Activated naive CD4-positive, alpha-beta T cell treated with anti-CD3 and anti-CD28 coated beads, Interleukin-2, amount 50 U/mL, for 24 hours (primary cell): ENCODE data around the gene TMEM8B.

Source experiments
- H3K27ac Mint-ChIP-seq: one replicate; pipeline ENCODE4 v1.8.0; 2021; ENCODE audit warnings: mild to moderate bottlenecking, mixed read lengths
- H3K27me3 Mint-ChIP-seq: one replicate; pipeline ENCODE4 v1.8.0; 2021; ENCODE audit warnings: mixed read lengths
- H3K36me3 Mint-ChIP-seq: one replicate; pipeline ENCODE4 v1.8.0; 2021; ENCODE audit warnings: mixed read lengths
- H3K4me1 Mint-ChIP-seq: one replicate; pipeline ENCODE4 v1.8.0; 2021; ENCODE audit warnings: mixed read lengths
- H3K4me3 Mint-ChIP-seq: one replicate; pipeline ENCODE4 v1.8.0; 2021; ENCODE audit warnings: mild to moderate bottlenecking, mixed read lengths
- H3K9me3 Mint-ChIP-seq: one replicate; pipeline ENCODE4 v1.8.0; 2021; ENCODE audit warnings: mixed read lengths

TMEM8B gene

DNA sequence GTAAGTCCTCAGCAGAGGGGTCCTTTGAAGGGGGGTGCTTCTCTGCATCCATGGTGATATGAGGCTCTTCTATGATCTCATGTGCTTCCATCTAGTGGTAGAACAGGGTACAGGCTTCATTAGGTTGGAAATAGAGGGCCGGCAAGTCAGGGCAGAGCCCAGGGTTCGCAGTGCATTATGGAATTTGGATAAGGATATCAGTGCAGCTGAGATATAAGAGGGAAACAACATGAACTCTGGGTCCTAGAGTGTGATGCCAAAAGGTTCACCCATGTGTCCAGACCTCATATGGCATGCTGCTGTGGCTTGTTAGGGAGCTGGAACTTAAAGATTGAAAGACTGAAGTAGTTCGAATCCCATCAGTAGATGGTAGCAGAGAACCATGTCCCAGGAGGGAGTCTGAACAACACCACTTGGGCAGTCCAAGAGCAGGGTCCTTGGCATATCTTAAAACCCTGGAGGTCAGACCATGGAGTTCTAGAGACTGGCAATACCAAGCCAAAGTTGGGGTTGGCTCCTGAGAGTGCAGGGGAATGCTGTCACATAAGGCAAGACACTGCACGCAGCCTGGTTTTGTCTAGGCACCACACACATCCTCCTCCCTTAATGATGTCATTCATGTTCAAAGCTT is 2.8 kb upstream of the TMEM8B start:
- Mint-ChIP-seq H3K36me3 (no peaks in the 10 kb centered on the region), H3K4me1 (peaks cover 33% of the 10 kb centered on the region), H3K9me3 (no peaks in the 10 kb centered on the region), H3K27me3 (no peaks in the 10 kb centered on the region), H3K27ac (peak overlapping the region; percentile 12), H3K4me3 (peak overlapping the region; percentile 2)

DNA sequence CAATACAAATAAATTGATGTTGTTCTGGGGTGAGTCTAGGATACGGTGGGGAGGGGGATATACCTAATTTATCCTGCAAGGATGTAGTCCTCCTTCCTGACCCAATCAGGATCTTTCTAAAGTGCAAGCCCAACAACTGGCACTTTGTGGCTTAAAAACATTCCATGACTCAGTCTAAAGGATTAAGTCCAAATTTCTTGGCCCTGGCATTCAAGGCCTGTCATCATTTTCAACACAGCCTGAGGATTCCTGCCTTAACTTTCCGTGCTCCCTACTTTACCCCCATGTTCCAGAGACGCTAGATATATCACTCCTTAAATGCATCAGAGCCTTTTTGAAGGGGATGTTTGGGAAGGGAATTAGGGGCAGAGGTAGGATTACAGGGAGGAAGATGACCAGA is 1.5 kb upstream of the TMEM8B start:
- Mint-ChIP-seq H3K36me3 (no peaks in the 10 kb centered on the region), H3K9me3 (no peaks in the 10 kb centered on the region), H3K27ac (no peak overlapping the region)

DNA sequence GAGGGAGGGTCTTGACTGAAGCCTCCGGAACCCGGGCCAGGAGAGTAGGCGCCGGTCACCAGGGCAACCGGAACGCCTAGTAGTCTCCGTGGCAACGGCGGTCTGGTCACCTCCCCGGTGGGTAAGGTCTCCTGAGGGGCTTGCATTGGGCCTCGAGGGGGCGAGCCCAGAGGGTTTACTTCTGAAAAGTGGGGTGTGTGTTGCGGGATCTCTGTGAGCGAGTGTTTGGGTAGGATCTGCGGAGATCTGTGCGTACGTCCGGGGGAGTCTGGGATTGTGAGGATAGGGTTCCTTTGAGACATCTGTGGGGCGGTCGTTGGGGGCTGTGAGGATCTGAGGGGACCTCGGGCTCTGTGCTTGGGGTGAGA is 328 bp upstream of the TMEM8B start, which contains the start of gene FAM221B:
TSS of gene FAM221B (minus strand) at position 17 of the 368 bp plus-strand sequence. CDS start 2,571 bp downstream, outside the sequence.
- H3K4me3 Mint-ChIP-seq: peak within 1 kb of the TSS; percentile 92
- H3K4me1 Mint-ChIP-seq: peaks cover 35% of the 10 kb centered on the region
- peak within 1 kb of the TSS; percentile 85 for H3K27ac Mint-ChIP-seq
- no peaks in the 10 kb centered on the region for H3K36me3 Mint-ChIP-seq
- no peaks in the 10 kb centered on the region for H3K27me3 Mint-ChIP-seq
- no peaks in the 10 kb centered on the region for H3K9me3 Mint-ChIP-seq

More for the DNA sequence above, 1.5 kb upstream of the TMEM8B start:
- Mint-ChIP-seq H3K4me3 (peak overlapping the region; percentile 92), H3K4me1 (peaks cover 35% of the 10 kb centered on the region), H3K27me3 (no peaks in the 10 kb centered on the region)

- Mint-ChIP-seq H3K27me3 (no peaks in the 10 kb centered on the region), H3K36me3 (no peaks in the 10 kb centered on the region), H3K4me1 (peaks cover 39% of the 10 kb centered on the region), H3K27ac (peak overlapping the region; percentile 85), H3K9me3 (no peaks in the 10 kb centered on the region), H3K4me3 (peak overlapping the region; percentile 73)
Measured at GRCh38 chr9:35829764-35830096, 702 bp downstream of the TMEM8B start.

DNA sequence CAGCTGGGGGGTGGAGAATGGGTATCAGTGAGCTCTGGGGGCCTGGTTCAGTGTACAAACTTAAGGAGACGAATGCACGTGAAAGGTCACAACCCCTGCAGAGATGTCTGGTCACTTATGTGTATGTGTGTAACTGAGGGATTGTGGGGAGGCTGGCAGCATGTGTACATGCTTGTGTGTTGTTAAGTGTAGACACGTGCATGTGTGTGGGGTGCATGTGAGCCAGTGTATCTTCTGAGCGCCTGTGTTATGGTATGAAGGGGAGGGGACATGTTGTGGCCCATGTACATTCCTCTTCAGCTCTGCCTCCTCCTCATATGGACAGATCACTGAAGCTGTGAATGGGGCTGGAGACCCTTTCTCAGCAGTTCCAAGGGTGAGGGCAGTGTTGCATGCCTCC is 2.0 kb downstream of the TMEM8B start:
- Mint-ChIP-seq H3K4me1 (peaks cover 36% of the 10 kb centered on the region), H3K27ac (no peak overlapping the region), H3K4me3 (no peak overlapping the region), H3K9me3 (no peaks in the 10 kb centered on the region), H3K36me3 (no peaks in the 10 kb centered on the region), H3K27me3 (no peaks in the 10 kb centered on the region)

GRCh38 chr9:35832814-35833213 is 3.8 kb downstream of the TMEM8B start:
- peaks cover 33% of the 10 kb centered on the region for H3K4me1 Mint-ChIP-seq
- H3K36me3 Mint-ChIP-seq: no peaks in the 10 kb centered on the region
- H3K27me3 Mint-ChIP-seq: no peaks in the 10 kb centered on the region
- no peaks in the 10 kb centered on the region for H3K9me3 Mint-ChIP-seq
- no peak overlapping the region for H3K27ac Mint-ChIP-seq
- H3K4me3 Mint-ChIP-seq: no peak overlapping the region

GRCh38 chr9:35834260-35835215 is 5.5 kb downstream of the TMEM8B start:
- Mint-ChIP-seq H3K27ac (no peak overlapping the region), H3K4me1 (peaks cover 23% of the 10 kb centered on the region), H3K4me3 (no peak overlapping the region), H3K27me3 (no peaks in the 10 kb centered on the region), H3K9me3 (no peaks in the 10 kb centered on the region), H3K36me3 (no peaks in the 10 kb centered on the region)

DNA sequence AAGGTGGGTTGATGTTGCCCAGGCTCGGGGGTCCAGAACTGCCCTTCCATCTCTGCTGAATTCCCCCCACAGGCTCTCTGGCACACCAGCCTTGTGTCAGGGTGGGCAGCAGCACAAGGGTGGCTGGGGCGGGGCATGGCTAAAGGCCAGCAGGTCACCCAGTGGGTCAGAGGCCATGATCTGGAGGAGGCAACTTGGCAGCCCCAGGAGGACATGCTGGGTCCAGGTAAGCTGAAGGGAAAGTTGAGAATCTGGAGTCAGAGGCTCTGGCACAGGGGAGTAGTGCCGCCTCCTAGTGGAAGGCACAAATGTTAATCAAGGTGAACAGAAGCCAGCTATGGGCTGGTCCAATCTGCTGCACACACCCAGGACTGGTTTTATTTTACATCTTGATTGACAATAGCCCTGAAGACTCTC is 6.2 kb downstream of the TMEM8B start:
- Mint-ChIP-seq H3K4me1 (peaks cover 16% of the 10 kb centered on the region), H3K27ac (no peak overlapping the region), H3K27me3 (no peaks in the 10 kb centered on the region), H3K36me3 (no peaks in the 10 kb centered on the region), H3K4me3 (no peak overlapping the region), H3K9me3 (no peaks in the 10 kb centered on the region)

DNA sequence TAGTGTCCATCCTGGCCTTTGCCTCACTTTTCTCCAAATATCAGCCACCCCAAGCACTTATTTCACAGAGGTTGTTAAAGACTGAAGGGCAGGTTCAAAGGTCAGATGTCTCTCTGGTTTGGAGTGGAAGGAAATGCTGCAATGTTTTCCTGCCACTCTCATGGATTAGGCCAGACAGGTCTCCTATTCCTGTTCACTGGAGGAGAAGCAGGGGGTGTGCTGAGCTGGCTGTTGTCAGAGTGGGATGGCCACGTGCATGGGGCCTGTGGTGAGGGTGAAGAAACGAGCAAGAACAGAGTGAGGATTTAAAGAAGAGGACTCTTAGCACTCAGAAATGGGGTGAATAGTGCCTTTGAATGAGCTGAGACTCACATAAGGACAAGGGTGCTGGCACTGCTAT is 6.7 kb downstream of the TMEM8B start:
- no peak overlapping the region for H3K27ac Mint-ChIP-seq
- no peaks in the 10 kb centered on the region for H3K27me3 Mint-ChIP-seq
- no peak overlapping the region for H3K4me3 Mint-ChIP-seq
- H3K36me3 Mint-ChIP-seq: no peaks in the 10 kb centered on the region
- H3K4me1 Mint-ChIP-seq: peaks cover 11% of the 10 kb centered on the region
- H3K9me3 Mint-ChIP-seq: no peaks in the 10 kb centered on the region

- H3K4me1 Mint-ChIP-seq: peaks cover 4% of the 10 kb centered on the region
- no peaks in the 10 kb centered on the region for H3K36me3 Mint-ChIP-seq
- H3K27me3 Mint-ChIP-seq: no peaks in the 10 kb centered on the region
Measured at GRCh38 chr9:35836595-35836994, 7.6 kb downstream of the TMEM8B start.

GRCh38 chr9:35839926-35840325 is 10.9 kb downstream of the TMEM8B start:
- H3K27ac Mint-ChIP-seq: no peak overlapping the region
- H3K36me3 Mint-ChIP-seq: no peaks in the 10 kb centered on the region
- peaks cover 11% of the 10 kb centered on the region for H3K4me1 Mint-ChIP-seq
- H3K27me3 Mint-ChIP-seq: no peaks in the 10 kb centered on the region
- no peaks in the 10 kb centered on the region for H3K9me3 Mint-ChIP-seq
- no peak overlapping the region for H3K4me3 Mint-ChIP-seq

More at GRCh38 chr9:35836595-35836994, 7.6 kb downstream of the TMEM8B start:
- Mint-ChIP-seq H3K4me3 (no peak overlapping the region), H3K27ac (no peak overlapping the region), H3K9me3 (no peaks in the 10 kb centered on the region)

DNA sequence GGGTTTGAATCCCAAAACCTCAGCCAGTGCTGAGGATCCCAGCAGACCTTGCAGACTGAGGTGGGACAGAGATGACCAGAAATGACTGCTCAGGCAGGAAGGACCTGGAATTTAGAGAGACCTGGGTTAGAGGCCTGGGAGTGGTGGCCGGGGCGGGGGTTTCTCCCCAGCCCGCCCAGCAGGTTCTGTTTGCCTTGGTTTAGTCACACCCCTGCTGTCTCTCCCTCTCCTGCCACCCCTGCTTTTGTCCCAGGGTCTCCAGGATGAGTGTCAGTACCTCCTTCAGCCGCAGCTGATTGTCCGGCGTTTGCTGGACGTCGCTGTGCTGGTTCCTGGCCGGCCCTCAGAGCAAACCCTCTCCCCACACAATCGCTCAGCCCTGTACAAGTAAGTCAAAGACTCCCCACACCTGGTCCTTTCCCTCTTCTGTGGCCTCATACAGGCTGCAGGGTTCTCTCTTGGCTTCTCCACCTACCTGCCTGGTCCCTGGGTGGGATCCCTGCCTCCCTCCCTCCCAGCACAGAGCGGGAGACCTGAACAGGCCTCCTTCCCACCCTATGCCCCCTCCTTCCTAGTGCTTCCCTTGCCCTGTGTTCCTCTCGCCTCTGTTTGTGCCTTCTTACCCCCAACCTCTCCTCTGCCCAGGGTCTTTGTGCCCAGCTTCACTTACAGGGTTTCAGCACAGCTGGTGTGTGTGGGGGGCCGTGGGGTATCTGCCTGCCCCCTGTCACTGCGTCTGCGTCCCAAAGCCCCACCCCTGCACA is 12.0 kb downstream of the TMEM8B start:
- Mint-ChIP-seq H3K27me3 (no peaks in the 10 kb centered on the region), H3K4me1 (peaks cover 20% of the 10 kb centered on the region), H3K4me3 (no peak overlapping the region)

DNA sequence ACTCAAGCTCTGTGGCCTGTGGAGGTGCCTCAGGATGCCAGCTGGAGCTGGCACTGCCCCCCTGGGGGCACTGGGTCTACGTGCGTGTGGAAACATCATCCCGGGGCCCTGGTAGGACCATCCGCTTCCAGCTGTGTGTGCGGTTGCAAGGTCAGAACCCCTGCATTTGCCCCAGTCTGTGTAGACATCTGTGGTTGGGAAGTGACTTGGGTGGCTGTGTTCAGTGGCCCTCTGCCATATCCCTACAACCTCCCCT is 12.5 kb downstream of the TMEM8B start:
- no peak overlapping the region for H3K27ac Mint-ChIP-seq
- no peaks in the 10 kb centered on the region for H3K9me3 Mint-ChIP-seq
- no peaks in the 10 kb centered on the region for H3K27me3 Mint-ChIP-seq
- no peaks in the 10 kb centered on the region for H3K36me3 Mint-ChIP-seq
- no peak overlapping the region for H3K4me3 Mint-ChIP-seq
- peaks cover 20% of the 10 kb centered on the region for H3K4me1 Mint-ChIP-seq

More for the DNA sequence above, 12.0 kb downstream of the TMEM8B start:
- no peak overlapping the region for H3K27ac Mint-ChIP-seq
- H3K9me3 Mint-ChIP-seq: no peaks in the 10 kb centered on the region
- no peaks in the 10 kb centered on the region for H3K36me3 Mint-ChIP-seq

DNA sequence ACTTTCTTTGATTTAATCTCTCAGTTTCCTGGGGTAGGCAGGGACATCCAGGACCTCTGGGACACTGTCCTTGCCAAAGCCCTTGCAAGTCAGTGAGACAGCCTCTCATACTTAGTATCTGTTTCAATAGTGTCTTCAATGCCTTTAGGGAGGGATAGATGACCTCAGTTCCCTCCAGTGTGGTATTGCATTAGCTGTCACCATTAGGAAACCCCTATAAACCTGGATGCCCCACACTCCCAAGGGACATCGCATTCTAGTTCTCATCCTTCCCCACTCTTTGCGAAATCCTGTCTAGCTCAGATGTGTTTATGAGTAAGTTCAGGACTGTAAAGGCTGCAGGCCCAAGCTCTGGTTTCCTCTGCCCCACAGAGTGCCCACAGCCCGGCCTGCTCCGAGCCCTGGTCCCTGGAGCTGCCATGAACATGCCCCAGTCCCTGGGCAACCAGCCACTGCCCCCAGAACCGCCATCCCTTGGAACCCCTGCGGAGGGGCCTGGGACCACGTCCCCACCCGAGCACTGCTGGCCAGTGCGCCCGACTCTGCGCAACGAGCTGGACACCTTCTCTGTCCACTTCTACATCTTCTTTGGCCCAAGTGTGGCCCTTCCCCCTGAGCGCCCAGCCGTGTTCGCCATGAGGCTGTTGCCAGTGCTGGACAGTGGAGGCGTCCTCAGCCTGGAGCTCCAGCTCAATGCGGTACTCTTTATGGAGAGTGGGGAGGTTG is 13.2 kb downstream of the TMEM8B start:
- H3K4me1 Mint-ChIP-seq: peaks cover 24% of the 10 kb centered on the region
- no peaks in the 10 kb centered on the region for H3K27me3 Mint-ChIP-seq
- no peaks in the 10 kb centered on the region for H3K36me3 Mint-ChIP-seq
- H3K4me3 Mint-ChIP-seq: no peak overlapping the region
- H3K27ac Mint-ChIP-seq: no peak overlapping the region
- no peaks in the 10 kb centered on the region for H3K9me3 Mint-ChIP-seq

DNA sequence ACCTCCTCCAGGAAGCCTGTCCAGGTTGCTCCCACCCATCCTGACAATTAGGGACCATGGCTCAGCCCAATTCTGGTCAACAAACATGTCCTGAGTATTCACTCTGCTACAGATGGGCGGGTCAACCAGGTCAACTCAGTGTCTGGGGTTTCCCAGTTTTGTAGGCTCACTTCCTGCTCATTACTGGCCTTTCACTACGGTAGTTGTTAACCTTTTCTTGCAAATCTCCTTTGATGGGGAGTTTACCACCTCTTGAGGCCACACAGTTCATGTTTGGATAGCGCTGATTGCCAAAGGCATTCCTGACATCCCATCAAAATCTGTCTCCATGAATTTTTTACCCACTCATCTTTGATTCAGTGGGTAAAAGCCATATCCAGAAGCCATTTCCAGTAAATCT is 13.8 kb downstream of the TMEM8B start:
- Mint-ChIP-seq H3K4me3 (no peak overlapping the region), H3K36me3 (no peaks in the 10 kb centered on the region), H3K27me3 (no peaks in the 10 kb centered on the region), H3K9me3 (no peaks in the 10 kb centered on the region), H3K4me1 (peaks cover 24% of the 10 kb centered on the region), H3K27ac (no peak overlapping the region)
